Right renal pelvis (tissue), 4 donors: ENCODE results near the gene TNK1. TPM values are rescaled to one million over a fixed set of nuclear protein-coding genes. Genes with fewer than 3 reads are reported as not detected.
A peak's percentile ranks its signal among the peaks of the same experiment; 100 is the strongest.

Source experiments
- DNase-seq, 4 donors: peaks; one replicate each; pipeline ENCODE4 v3.0.0-alpha.2; 2013; ENCODE audit warnings: low read depth in 4 of 4, low spot score in 3 of 4, missing footprints in 1 of 4
- polyA plus RNA-seq, 4 donors: library from polyadenylated mRNA; unstranded; fragments of 120-200 nt; gene quantifications; one replicate each; pipeline ENCODE4 v1.2.1, GENCODE V29; 2013; ENCODE audit not compliant: insufficient read length in 4 of 4

Gene TNK1
- polyA plus RNA-seq, 4 donors = 3.2 to 7.2 (median 4.5) TPM

DNA sequence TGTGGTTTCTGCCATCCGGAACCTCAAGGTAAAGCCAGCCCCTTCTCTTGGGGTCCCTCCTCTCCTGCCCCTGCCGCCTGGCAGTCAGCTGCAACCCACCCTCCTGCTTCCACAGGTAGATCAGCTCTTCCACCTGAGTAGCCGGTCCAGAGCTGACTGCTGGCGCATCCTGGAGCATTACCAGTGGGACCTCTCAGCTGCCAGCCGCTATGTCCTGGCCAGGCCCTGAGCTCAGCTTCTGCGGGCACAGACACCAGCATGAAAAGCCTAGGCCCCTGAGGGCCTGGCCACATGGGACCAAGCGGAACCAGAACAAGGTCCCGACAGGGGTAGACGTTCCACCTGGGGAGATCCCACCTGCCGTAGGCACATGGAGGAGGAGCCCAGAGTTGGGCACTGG lies 8.0 kb downstream of the TNK1 start:
- no peak for DNase-seq

GRCh38 chr17:7389924-7390910 lies 9.3 kb downstream of the TNK1 start:
- DNase-seq = no peak

GRCh38 chr17:7391307-7391706 lies 10.4 kb downstream of the TNK1 start:
- DNase-seq = no peak

DNA sequence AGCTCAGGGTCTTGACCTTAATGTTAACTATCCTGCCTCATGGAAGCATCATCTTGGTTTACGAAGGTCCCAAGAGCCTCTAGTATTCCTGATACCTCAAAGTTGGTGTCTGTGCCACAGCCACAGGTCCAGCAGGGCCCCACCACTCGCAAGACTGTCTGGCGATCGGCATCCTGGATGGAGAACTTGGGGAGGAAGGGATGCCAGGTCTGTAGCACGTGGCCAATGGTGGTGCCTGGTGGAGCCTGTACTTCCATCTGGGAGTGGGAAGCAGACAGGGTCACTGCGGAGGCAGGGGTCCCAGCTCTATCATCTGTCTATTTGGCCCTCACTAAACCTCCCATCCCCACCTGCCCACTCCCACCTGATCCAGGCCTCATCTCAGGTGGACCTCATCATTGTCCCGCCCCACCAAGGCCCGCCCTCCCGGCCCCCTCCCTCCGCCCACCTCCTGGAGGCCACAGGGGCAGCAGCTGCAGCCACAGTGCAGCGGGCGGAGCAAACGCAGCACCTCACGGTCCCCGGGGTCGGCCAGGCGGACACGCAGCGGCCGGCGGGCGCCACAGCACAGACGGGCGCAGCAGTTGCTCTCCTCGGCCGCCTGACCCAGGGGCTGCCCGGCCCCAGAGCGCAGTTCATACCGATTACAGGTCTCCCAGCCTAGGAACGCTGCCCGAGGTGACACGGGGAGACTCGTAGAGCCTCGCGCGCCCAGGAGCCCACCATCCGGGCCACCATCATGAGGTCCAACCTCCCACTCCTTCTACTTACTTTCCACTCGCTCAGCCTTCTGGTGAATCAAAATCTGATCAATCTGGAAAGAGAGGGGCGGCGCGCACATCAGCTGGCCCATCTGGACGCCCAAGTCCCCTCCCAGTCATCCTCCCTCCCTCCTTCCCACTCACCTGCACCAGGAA lies 12.1 kb downstream of the TNK1 start:
- no peak for DNase-seq

- DNase-seq = no peak
Observed at GRCh38 chr17:7393613-7394451, 12.9 kb downstream of the TNK1 start.

GRCh38 chr17:7394452-7395191 lies 13.7 kb downstream of the TNK1 start, which contains the start of gene PLSCR3:
Gene PLSCR3 (minus strand): TSS chr17:7394525. CDS start chr17:7394110, 415 bp downstream.
- DNase-seq = peak in 2 of 4 donors; percentile 69 to 79

- DNase-seq = no peak
Observed at GRCh38 chr17:7396147-7396546, 15.3 kb downstream of the TNK1 start.

GRCh38 chr17:7398612-7399011 lies 17.7 kb downstream of the TNK1 start:
- no peak for DNase-seq

DNA sequence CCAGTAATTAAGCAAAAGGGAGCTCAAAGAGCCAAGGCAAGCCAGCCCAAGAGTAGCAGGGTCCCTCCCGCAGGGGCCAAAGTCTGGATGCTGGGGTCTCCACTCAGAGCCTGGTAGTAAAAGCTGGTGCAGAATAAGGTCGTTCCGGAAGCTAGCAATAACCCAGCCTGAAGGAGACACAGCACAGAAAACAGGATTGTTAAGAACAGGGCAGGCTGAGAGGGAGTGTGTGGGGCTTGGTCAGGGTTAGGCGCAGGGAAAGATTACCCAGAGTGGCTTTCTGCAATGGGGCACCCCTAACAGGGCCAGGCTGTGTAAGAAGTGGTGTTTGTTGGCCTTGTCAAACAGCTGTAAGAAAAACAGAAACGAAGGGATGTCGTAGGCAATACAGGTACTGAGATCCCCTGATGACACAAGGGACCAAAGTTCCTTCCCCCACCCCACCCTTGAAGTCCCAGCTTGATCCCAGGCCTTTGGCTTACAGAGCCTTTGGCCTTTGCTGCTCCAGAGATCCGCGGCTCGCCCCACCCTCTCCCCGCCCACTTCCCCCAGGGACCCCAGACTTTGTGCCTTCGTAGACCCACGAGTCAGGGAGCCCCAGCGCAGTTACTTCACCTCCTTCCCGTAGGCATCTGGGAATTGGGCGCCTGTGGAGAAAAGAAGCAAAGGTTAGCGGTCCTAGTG lies 22.3 kb downstream of the TNK1 start:
- no peak for DNase-seq

DNA sequence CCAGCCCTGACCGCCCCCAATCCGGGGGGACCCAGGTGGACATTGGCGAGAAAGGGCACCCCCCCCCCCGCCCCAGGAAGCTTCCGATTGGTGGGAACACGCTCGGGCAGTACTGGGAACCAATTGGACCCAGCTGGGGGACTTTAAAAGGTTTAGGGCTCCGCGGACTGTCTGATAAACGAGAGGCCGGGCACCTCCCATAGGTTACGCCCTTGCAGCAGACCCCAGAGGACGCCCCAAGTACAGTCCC lies 22.8 kb downstream of the TNK1 start:
- no peak for DNase-seq

DNA sequence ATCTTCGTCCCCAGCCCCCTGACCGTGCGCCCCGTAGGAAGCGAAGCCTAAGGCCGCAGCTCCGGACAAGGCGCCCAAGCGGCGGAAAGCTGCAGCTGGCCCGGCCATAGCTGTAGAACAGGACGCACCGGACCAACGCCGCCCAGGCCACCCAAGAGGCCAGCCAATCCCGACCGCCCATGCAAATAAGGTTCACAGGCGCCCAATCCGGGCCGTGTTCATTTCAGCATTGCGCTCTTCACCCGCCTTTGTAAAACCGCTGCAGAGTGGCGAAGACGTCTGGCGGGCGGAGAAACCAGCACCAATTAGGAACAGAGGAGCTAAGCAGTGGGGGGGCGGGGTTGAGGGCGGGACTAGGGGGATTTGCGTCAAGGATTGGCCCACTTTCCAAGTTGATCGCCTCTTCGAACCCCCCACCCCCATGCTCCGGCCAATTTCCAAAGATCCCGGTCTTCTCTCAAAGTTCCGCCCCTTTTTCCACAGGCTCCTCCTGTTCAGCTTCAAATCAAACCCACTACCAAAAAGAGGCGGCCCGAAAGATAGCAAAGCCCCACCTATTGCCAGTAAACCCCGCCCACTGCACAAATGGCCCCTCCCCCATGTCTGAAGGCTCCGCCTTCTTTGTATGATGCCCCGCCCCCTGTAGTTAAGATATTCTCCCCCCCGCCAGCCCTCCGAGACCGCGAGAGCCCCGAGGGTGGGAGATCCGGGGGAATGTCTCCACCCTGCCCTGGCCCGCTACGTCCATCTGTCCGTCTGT lies 23.3 kb downstream of the TNK1 start, which contains the start of gene TMEM256:
Gene TMEM256 (minus strand): TSS at position 121 of the 760 bp plus-strand sequence. CDS start 13 bp downstream, at position 108.
- DNase-seq = peak; percentile 95 to 100 (median 99)

DNA sequence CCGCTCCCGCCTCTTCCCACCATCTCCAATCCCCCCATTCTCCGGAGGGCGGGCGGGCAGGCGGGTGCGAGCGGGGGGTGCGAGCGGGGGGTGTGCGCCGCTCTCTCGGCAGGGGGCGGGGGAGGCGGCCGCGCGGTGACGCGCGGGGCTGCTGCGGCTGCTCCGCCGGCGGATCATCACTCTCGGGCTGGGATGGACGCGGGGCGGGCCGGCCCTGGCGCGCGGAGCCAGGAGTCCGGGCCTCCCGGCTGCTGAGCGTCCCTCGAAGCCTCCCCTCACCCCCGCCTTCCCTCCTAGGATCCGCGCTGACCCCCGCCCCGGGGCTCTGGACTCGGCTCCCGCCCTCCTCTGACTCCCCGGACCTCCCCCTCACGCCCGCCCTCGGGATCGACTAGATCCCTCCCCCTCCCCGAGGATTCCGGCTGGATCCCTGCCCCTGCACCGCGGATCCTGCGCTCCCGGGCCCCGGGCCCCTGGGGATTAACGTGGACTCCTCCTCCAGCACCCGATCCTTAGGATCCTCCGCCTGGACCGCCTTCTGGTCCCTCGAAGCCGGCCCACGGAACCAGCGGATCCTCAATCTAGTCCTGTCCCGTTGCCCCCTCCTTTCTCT lies 24.0 kb downstream of the TNK1 start:
- no peak for DNase-seq

GRCh38 chr17:7405350-7406234 lies 24.7 kb downstream of the TNK1 start:
- no peak for DNase-seq

DNA sequence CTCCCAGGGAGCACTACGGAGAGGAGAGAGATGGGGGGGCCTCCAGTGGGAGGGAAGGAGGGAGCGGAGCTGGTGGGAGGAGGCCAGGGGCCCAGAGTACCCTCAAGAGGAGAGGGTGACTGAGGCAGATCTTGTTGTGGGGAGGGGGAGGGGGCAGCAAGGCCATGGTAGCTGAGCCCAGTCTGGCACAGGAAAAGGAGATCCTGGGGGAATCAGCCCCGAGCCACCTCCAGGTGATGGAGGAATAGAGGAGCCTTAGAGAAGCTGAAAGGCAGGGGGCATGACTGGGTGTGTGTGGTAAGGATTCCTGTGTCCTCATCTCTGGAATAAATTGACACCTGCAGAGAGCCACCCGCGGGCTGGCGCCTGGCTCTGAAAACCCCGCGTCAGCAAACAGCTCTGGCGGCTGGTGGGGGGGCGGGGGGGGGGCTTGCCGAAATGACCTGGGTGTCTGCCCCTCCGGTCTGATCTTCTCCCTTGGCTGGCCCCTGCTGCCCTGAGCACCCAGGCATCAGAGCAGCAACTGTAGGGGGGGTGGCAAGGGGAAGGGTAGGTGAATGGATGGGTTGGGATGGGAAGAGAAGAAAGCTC lies 25.4 kb downstream of the TNK1 start:
- DNase-seq = no peak

- no peak for DNase-seq
Observed at GRCh38 chr17:7407082-7407481, 26.2 kb downstream of the TNK1 start.

DNA sequence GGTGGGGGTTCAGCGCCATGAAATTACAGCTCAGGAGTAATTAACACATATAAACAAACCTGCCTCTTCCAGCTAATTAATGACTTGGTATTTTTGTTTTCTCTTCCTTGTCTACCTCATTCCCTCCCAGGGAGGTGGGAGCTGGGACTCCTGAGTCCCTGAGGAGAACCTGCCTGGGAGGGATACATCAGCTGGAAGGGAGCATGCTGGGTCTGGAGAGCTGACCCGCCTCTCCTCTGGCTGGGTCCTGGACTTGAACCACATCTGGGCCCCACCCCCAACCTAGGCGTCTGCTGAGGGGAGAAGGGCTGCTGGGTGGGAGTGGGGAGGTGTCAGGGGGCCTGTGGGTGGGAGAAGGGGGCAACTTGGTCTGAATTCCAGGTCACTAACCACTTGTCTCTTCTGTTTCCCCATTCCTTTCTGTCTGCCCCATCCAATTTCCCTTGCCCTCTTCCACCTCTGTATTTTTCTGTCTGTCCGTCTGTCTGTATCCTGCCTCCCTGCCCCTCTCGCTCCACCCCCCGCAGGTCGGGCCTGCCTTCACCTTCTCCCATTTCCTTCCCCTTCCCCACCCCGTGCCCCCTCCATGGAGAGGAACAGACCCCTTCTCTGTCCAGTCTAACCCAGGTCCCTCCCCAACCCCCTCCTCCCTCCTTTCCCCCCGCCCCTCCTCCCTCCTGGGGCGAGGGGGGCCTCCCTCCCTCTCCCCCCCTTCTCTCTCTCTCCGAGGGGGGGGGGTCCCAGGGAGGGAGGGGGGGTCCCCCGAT lies 26.8 kb downstream of the TNK1 start, which contains the start of gene NLGN2:
Gene NLGN2 (plus strand): TSS at position 361 of the 767 bp plus-strand sequence. CDS start 411 bp downstream, outside the sequence.
- DNase-seq = no peak
